HepG2 (cell line): ENCODE data around the gene MEGF11. TPM values are rescaled to one million over a fixed set of nuclear protein-coding genes. Genes with fewer than 3 reads are reported as not detected.

Experiments used
- ATAC-seq: fragments of 200-7000 bp; cut with Tn5 transposase; 3 replicates; pipeline ENCODE4 v1.9.1; 2020; ENCODE audit warnings: mild to moderate bottlenecking, moderate library complexity
- BruUV-seq: library from RNA; stranded (reverse); fragments of 400-500 nt; replicated peaks from 2 replicates; lab custom pipeline; 2021; lab: Mats Ljungman, UMichigan
- CTCF ChIA-PET: fragments of 300-600 bp; formaldehyde crosslinking; extraction: SDS; loops from one replicate; lab custom pipeline; 2021; ENCODE audit warnings: low total read pairs, inconsistent platforms, low intra/inter-chr PET ratio; lab: Yijun Ruan, JAX
- POLR2A ChIA-PET: fragments of 350-600 bp; sonication (Branson Sonifier 250); formaldehyde crosslinking; loops from one replicate; lab custom pipeline; 2020; ENCODE audit warnings: antibody characterized with exemption, inconsistent platforms; lab: Yijun Ruan, JAX
- DNase-seq: peaks from one replicate; pipeline ENCODE4 v3.0.0-alpha.2; 2015; ENCODE audit warnings: low spot score
- FAIRE-seq: peaks from 3 replicates; lab custom pipeline; 2011; peaks lifted over from hg19 to GRCh38; lab: Jason Lieb, UNC
- H2AFZ ChIP-seq: one replicate; pipeline ENCODE4 v1.6.1; 2011; ENCODE audit warnings: low read length, inconsistent platforms
- H3K27ac ChIP-seq: fragments of 300-600 bp; 3 replicates; pipeline ENCODE4 v1.8.0; 2011; ENCODE audit warnings: mixed run types, mild to moderate bottlenecking, mixed read lengths, low read length, inconsistent platforms; ENCODE audit not compliant: insufficient read depth; ENCODE audit errors: extremely low read length
- H3K27me3 ChIP-seq, 2 experiments: fragments of 200-600 bp in 1 of 2; 2 replicates in 1 of 2; 3 replicates in 1 of 2; pipeline versions ENCODE4 v1.6.0 to v1.8.0; 2011; ENCODE audit warnings: low read length in 2 of 2, mild to moderate bottlenecking in 2 of 2, moderate library complexity in 2 of 2, inconsistent platforms in 1 of 2; ENCODE audit not compliant: insufficient read depth in 2 of 2, control insufficient read depth in 1 of 2
- H3K36me3 ChIP-seq, 2 experiments: fragments of 200-600 bp in 1 of 2; replicated peaks in 1 of 2; 2 replicates in 1 of 2; 3 replicates in 1 of 2; pipeline versions ENCODE4 v1.5.1 to v1.8.0; 2011; ENCODE audit warnings: low read length in 2 of 2, inconsistent platforms in 1 of 2; ENCODE audit not compliant: insufficient read depth in 2 of 2, control insufficient read depth in 1 of 2
- H3K4me1 ChIP-seq: 2 replicates; pipeline ENCODE4 v1.5.1; 2012; ENCODE audit warnings: low read length, inconsistent platforms; ENCODE audit not compliant: insufficient read depth
- H3K4me2 ChIP-seq: 2 replicates; pipeline ENCODE4 v1.6.0; 2011; ENCODE audit warnings: low read depth, low read length, inconsistent platforms
- H3K4me3 ChIP-seq, 3 experiments: fragments of 200-600 bp in 1 of 3; sonication (generic), shearing (Covaris generic) in 1 of 3; replicated peaks in 1 of 3; 2 replicates each; pipeline ENCODE4 v1.5.1; 2011 to 2016; ENCODE audit warnings: low read length in 3 of 3, inconsistent platforms in 2 of 3, low read depth in 2 of 3, mild to moderate bottlenecking in 2 of 3, control low read depth in 1 of 3, mixed read lengths in 1 of 3; ENCODE audit not compliant: insufficient read depth in 1 of 3
- H3K79me2 ChIP-seq: one replicate; pipeline ENCODE4 v1.6.1; 2011; ENCODE audit warnings: low read length, inconsistent platforms; ENCODE audit not compliant: insufficient read depth
- H3K9ac ChIP-seq: 2 replicates; pipeline ENCODE4 v1.6.0; 2011; ENCODE audit warnings: mild to moderate bottlenecking, low read depth, low read length, inconsistent platforms; ENCODE audit not compliant: insufficient read depth
- H3K9me3 ChIP-seq: 2 replicates; pipeline ENCODE4 v1.5.1; 2012; ENCODE audit warnings: mild to moderate bottlenecking, low read length
- H4K20me1 ChIP-seq: 2 replicates; pipeline ENCODE4 v1.6.0; 2011; ENCODE audit warnings: inconsistent platforms, mild to moderate bottlenecking, low read length, moderate library complexity; ENCODE audit not compliant: insufficient read depth
- EED ChIP-seq: sonication (generic); formaldehyde crosslinking; IDR thresholded peaks from 2 replicates; pipeline ENCODE4 v1.5.0; 2020; ENCODE audit warnings: mild to moderate bottlenecking, missing genetic modification reagents
- ESRRA ChIP-seq: sonication (generic); formaldehyde crosslinking; IDR thresholded peaks from 2 replicates; pipeline ENCODE4 v1.5.1; 2020; ENCODE audit warnings: mild to moderate bottlenecking, low read depth, missing genetic modification reagents
- HNRNPUL1 ChIP-seq: fragments of 200-400 bp; formaldehyde crosslinking; IDR thresholded peaks from 2 replicates; pipeline ENCODE4 v1.6.1; 2017; ENCODE audit warnings: low read depth, mild to moderate bottlenecking, low read length, moderate library complexity
- JUNB ChIP-seq: sonication (generic); formaldehyde crosslinking; IDR thresholded peaks from 2 replicates; pipeline ENCODE4 v1.8.0; 2022; ENCODE audit warnings: missing genetic modification reagents, mild to moderate bottlenecking, borderline replicate concordance
- KLF9 ChIP-seq: IDR thresholded peaks from 2 replicates; pipeline ENCODE4 v1.6.1; 2016; ENCODE audit warnings: low read depth
- SNRNP70 ChIP-seq: fragments of 200-400 bp; formaldehyde crosslinking; IDR thresholded peaks from 2 replicates; pipeline ENCODE4 v1.6.1; 2017; ENCODE audit warnings: mild to moderate bottlenecking, low read depth, low read length, moderate library complexity
- SOX6 ChIP-seq, 2 experiments: fragments of 450-650 bp in 1 of 2; sonication (generic) in 1 of 2; formaldehyde crosslinking in 1 of 2; IDR thresholded peaks; 2 replicates each; pipeline versions ENCODE4 v1.4.0 to v1.6.1; 2017 to 2020; ENCODE audit warnings: antibody characterized with exemption in 1 of 2, mild to moderate bottlenecking in 1 of 2, missing genetic modification reagents in 1 of 2
- SP1 ChIP-seq, 2 experiments: fragments of 450-650 bp in 1 of 2; sonication (generic) in 1 of 2; formaldehyde crosslinking in 1 of 2; IDR thresholded peaks; 2 replicates each; pipeline versions ENCODE4 v1.4.0 to v1.6.1; 2016 to 2020; ENCODE audit warnings: missing genetic modification reagents in 1 of 2
- USF2 ChIP-seq, 2 experiments: sonication (generic) in 1 of 2; formaldehyde crosslinking in 1 of 2; IDR thresholded peaks; 2 replicates each; pipeline versions ENCODE4 v1.5.1 to v1.6.1; 2011 to 2020; ENCODE audit warnings: borderline replicate concordance in 1 of 2, low read depth in 1 of 2, low read length in 1 of 2, mild to moderate bottlenecking in 1 of 2, missing genetic modification reagents in 1 of 2, moderate library complexity in 1 of 2
- ZNF124 ChIP-seq: sonication (generic); formaldehyde crosslinking; IDR thresholded peaks from 2 replicates; pipeline ENCODE4 v1.4.0; 2020; ENCODE audit warnings: missing genetic modification reagents
- ZNF772 ChIP-seq: sonication (generic); formaldehyde crosslinking; IDR thresholded peaks from 2 replicates; pipeline ENCODE4 v1.5.0; 2020; ENCODE audit warnings: mild to moderate bottlenecking, missing genetic modification reagents
- WGBS: methylation state at CpG from one replicate; pipeline ENCODE4 v1.1.6; 2017; ENCODE audit warnings: low lambda C conversion rate; 5-methylcytosine and 5-hydroxymethylcytosine counted together
- in situ Hi-C: cut with HindIII; loops from 2 replicates; pipeline ENCODE4 v1.10.0; 2017; ENCODE audit warnings: low pct_unique_long_range_greater_than_20kb; ENCODE audit not compliant: extremely low pct_ligation_motif_present
- intact Hi-C: fragments of 100-400 bp; cut with micrococcal nuclease; formaldehyde crosslinking; loops from one replicate; pipeline ENCODE4 v1.10.0; 2022; ENCODE audit not compliant: unreplicated experiment
- polyA plus RNA-seq, 8 experiments: library from polyadenylated mRNA; depleted of rRNA in 3 of 8; stranded (reverse) in 7 of 8; unstranded in 1 of 8; fragments of >200 nt; fragmentation: Illumina TruSeq in 4 of 8; extraction: Trizol in 4 of 8; gene quantifications; 2 replicates each; pipeline versions ENCODE4 v1.2.1 to v1.2.3, GENCODE V29; 2011 to 2016; ENCODE audit warnings: low read depth in 4 of 8, missing spikeins in 1 of 8, mixed read lengths in 1 of 8; ENCODE audit not compliant: insufficient read depth in 1 of 8
- total RNA-seq, 5 experiments: library from RNA; depleted of rRNA; stranded (reverse); fragments of >200 nt; fragmentation: Illumina TruSeq; extraction: Trizol; gene quantifications; 2 replicates each; pipeline ENCODE4 v1.2.3, GENCODE V29; 2016; ENCODE audit warnings: low read depth in 1 of 5
- TF ChIP-seq, protein P1 (sequence below): sonication (generic); formaldehyde crosslinking; IDR thresholded peaks from 2 replicates; pipeline ENCODE4 v1.5.1; 2020; ENCODE audit warnings: missing genetic modification reagents, mild to moderate bottlenecking, borderline replicate concordance
- TF ChIP-seq, protein P2 (sequence below): sonication (generic); formaldehyde crosslinking; IDR thresholded peaks from 2 replicates; pipeline ENCODE4 v1.4.0; 2020; ENCODE audit warnings: missing genetic modification reagents

Gene MEGF11
- total and polyA plus RNA-seq, 2 of the 13 experiments (the other 11 are each of a cell fraction or from before 2014, with no cell fraction given): not detected

DNA sequence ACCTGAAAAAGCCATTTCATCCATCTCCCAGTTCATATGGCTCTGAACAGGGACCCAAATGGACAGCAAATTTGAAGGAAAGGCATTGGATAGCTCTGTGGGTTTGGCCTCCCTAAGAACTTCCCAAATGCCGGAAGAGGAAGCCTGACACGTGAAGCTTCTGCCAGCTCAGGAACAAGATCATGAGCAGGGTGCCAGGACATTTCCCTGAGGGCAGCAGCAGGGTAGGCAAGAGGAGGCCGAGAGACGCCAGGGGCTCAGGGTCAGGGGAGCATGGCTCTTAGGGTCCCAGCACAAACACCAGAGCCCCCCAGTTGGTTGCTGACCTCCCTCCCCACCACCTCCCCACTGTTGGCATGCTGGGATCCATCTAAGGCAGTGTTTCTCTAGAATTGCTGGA, 187.5 kb downstream of the MEGF11 start:
- ChIA-PET POLR2A (no interaction called here), CTCF (no interaction called here)
- Histone ChIP-seq H3K9me3 (no peaks in the 10 kb centered on the region), H3K36me3 (no peaks in the 10 kb centered on the region), H4K20me1 (no peaks in the 10 kb centered on the region), H3K4me2 (no peak overlapping the region), H3K4me3 (no peak overlapping the region), H3K27me3 (peaks cover 1 to 3% of the 10 kb centered on the region in 2 experiments; a peak in 1 of 5 replicates), H3K27ac (no peak overlapping the region), H3K9ac (no peak overlapping the region), H2AFZ (no peak overlapping the region), H3K4me1 (no peaks in the 10 kb centered on the region), H3K79me2 (no peaks in the 10 kb centered on the region)
- ATAC-seq (no peak), DNase-seq (no peak), FAIRE-seq (no peak)
- WGBS: 28% methylated on average over 4 of the region's 4 CpGs
- TF ChIP-seq ZNF772 (CRISPR knock-in tag) (no peak), ZNF124 (CRISPR knock-in tag) (no peak), JUNB (CRISPR knock-in tag) (no peak), SNRNP70 (no peak), ESRRA (CRISPR knock-in tag) (no peak), SP1 (IDR thresholded peaks at IDR 0.05) (no peak), SP1 (CRISPR knock-in tag; IDR thresholded peaks at IDR 0.05) (no peak), USF2 (IDR thresholded peaks at IDR 0.05; ENCODE audit: low read depth, low read length) (no peak), USF2 (CRISPR knock-in tag; IDR thresholded peaks at IDR 0.05; ENCODE audit: borderline replicate concordance) (no peak), SOX6 (IDR thresholded peaks at IDR 0.05) (no peak), SOX6 (CRISPR knock-in tag; IDR thresholded peaks at IDR 0.05) (no peak), KLF9 (CRISPR knock-in tag) (no peak), HNRNPUL1 (no peak), EED (CRISPR knock-in tag) (no peak)
- TF ChIP-seq, protein P1, sequence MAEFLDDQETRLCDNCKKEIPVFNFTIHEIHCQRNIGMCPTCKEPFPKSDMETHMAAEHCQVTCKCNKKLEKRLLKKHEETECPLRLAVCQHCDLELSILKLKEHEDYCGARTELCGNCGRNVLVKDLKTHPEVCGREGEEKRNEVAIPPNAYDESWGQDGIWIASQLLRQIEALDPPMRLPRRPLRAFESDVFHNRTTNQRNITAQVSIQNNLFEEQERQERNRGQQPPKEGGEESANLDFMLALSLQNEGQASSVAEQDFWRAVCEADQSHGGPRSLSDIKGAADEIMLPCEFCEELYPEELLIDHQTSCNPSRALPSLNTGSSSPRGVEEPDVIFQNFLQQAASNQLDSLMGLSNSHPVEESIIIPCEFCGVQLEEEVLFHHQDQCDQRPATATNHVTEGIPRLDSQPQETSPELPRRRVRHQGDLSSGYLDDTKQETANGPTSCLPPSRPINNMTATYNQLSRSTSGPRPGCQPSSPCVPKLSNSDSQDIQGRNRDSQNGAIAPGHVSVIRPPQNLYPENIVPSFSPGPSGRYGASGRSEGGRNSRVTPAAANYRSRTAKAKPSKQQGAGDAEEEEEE: no peak
- TF ChIP-seq, protein P2, sequence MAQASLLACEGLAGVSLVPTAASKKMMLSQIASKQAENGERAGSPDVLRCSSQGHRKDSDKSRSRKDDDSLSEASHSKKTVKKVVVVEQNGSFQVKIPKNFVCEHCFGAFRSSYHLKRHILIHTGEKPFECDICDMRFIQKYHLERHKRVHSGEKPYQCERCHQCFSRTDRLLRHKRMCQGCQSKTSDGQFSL: no peak
- in situ Hi-C loops: no loop called here
- BruUV-seq: no TSS peak
- intact Hi-C loops: no loop called here
